HEK293 (cell line): Measurements from ENCODE around the gene PGK2.

ENCODE experiments used
- CTCF ChIA-PET: fragments of 350-600 bp; formaldehyde crosslinking; extraction: SDS; loops from one replicate; lab custom pipeline; 2021; ENCODE audit warnings: antibody characterized with exemption; lab: Yijun Ruan, JAX
- POLR2A ChIA-PET: fragments of 300-600 bp; formaldehyde crosslinking; extraction: SDS; loops from one replicate; lab custom pipeline; 2020; ENCODE audit warnings: antibody characterized with exemption, inconsistent platforms; lab: Yijun Ruan, JAX
- H3K27ac ChIP-seq: fragments of 200-500 bp; sonication (Bioruptor generic); 2 replicates; pipeline ENCODE4 v1.5.1; 2014; ENCODE audit warnings: low read depth, low read length, control low read depth, inconsistent platforms; ENCODE audit errors: extremely low read depth
- H3K36me3 ChIP-seq, 2 experiments: fragments of 200-500 bp in 1 of 2; sonication (Bioruptor generic) in 1 of 2; 1 replicate in 1 of 2; 2 replicates in 1 of 2; pipeline ENCODE4 v1.5.1; 2014 to 2017; ENCODE audit warnings: inconsistent platforms in 2 of 2, low read length in 2 of 2; ENCODE audit not compliant: control insufficient read depth in 2 of 2, insufficient read depth in 1 of 2
- H3K4me1 ChIP-seq: fragments of 200-500 bp; sonication (Bioruptor generic); 2 replicates; pipeline ENCODE4 v1.5.1; 2014; ENCODE audit warnings: mild to moderate bottlenecking, low read length, inconsistent platforms; ENCODE audit not compliant: control insufficient read depth, insufficient read depth
- H3K4me3 ChIP-seq: 2 replicates; pipeline ENCODE4 v1.5.1; 2011; ENCODE audit warnings: low read depth, mild to moderate bottlenecking, control low read depth, low read length, moderate library complexity
- H3K9me3 ChIP-seq: fragments of 200-500 bp; sonication (Bioruptor generic); 2 replicates; pipeline ENCODE4 v1.5.1; 2014; ENCODE audit warnings: low read depth, low read length, inconsistent platforms; ENCODE audit not compliant: control insufficient read depth, insufficient read depth
- BCL11B ChIP-seq: fragments of 450-650 bp; formaldehyde crosslinking; IDR thresholded peaks from 2 replicates; pipeline ENCODE4 v1.5.1; 2016; ENCODE audit warnings: low read depth, missing biosample characterization, missing genetic modification characterization
- EGR2 ChIP-seq: fragments of 450-650 bp; formaldehyde crosslinking; IDR thresholded peaks from 2 replicates; pipeline ENCODE4 v1.5.1; 2016; ENCODE audit warnings: low read depth, missing biosample characterization, missing genetic modification characterization
- GLI2 ChIP-seq: fragments of 450-650 bp; formaldehyde crosslinking; IDR thresholded peaks from 2 replicates; pipeline ENCODE4; 2017; ENCODE audit warnings: missing biosample characterization, missing genetic modification characterization, low read depth, borderline replicate concordance
- GLIS1 ChIP-seq: fragments of 450-650 bp; formaldehyde crosslinking; IDR thresholded peaks from 2 replicates; pipeline ENCODE4 v1.5.1; 2016; ENCODE audit warnings: missing biosample characterization, missing genetic modification characterization
- OVOL3 ChIP-seq: fragments of 450-650 bp; formaldehyde crosslinking; IDR thresholded peaks from 2 replicates; pipeline ENCODE4 v1.5.1; 2016; ENCODE audit warnings: missing biosample characterization, missing genetic modification characterization
- SP3 ChIP-seq: fragments of 450-650 bp; formaldehyde crosslinking; IDR thresholded peaks from 2 replicates; pipeline ENCODE4 v1.5.1; 2016; ENCODE audit warnings: missing biosample characterization, missing genetic modification characterization
- YY2 ChIP-seq: fragments of 450-650 bp; formaldehyde crosslinking; IDR thresholded peaks from 2 replicates; pipeline ENCODE4 v1.5.1; 2016; ENCODE audit warnings: missing biosample characterization, missing genetic modification characterization
- ZFHX2 ChIP-seq: fragments of 450-650 bp; formaldehyde crosslinking; conservative IDR thresholded peaks from 2 replicates; pipeline ENCODE4 v1.5.1; 2016; ENCODE audit warnings: missing biosample characterization, missing genetic modification characterization
- ZFP41 ChIP-seq: fragments of 450-650 bp; formaldehyde crosslinking; IDR thresholded peaks from 2 replicates; pipeline ENCODE4 v1.5.1; 2016; ENCODE audit warnings: missing biosample characterization, missing genetic modification characterization, borderline replicate concordance
- ZIC2 ChIP-seq: fragments of 450-650 bp; formaldehyde crosslinking; IDR thresholded peaks from 2 replicates; pipeline ENCODE4 v1.5.1; 2016; ENCODE audit warnings: missing biosample characterization, missing genetic modification characterization
- ZNF140 ChIP-seq: fragments of 450-650 bp; formaldehyde crosslinking; IDR thresholded peaks from 2 replicates; pipeline ENCODE4 v1.5.1; 2016; ENCODE audit warnings: missing biosample characterization, missing genetic modification characterization
- ZNF239 ChIP-seq: fragments of 450-650 bp; formaldehyde crosslinking; IDR thresholded peaks from 2 replicates; pipeline ENCODE4 v1.5.1; 2016; ENCODE audit warnings: missing biosample characterization, missing genetic modification characterization
- ZNF350 ChIP-seq: fragments of 450-650 bp; formaldehyde crosslinking; IDR thresholded peaks from 2 replicates; pipeline ENCODE4 v1.5.0; 2017; ENCODE audit warnings: missing biosample characterization, mild to moderate bottlenecking, missing genetic modification characterization
- ZNF514 ChIP-seq: fragments of 450-650 bp; formaldehyde crosslinking; IDR thresholded peaks from 2 replicates; pipeline ENCODE4 v1.5.1; 2016; ENCODE audit warnings: missing biosample characterization, missing genetic modification characterization
- ZNF529 ChIP-seq: fragments of 450-650 bp; formaldehyde crosslinking; IDR thresholded peaks from 2 replicates; pipeline ENCODE4 v1.5.1; 2017; ENCODE audit warnings: missing genetic modification characterization, missing biosample characterization; ENCODE audit not compliant: insufficient replicate concordance
- ZNF544 ChIP-seq: fragments of 450-650 bp; formaldehyde crosslinking; IDR thresholded peaks from 2 replicates; pipeline ENCODE4 v1.5.0; 2017; ENCODE audit warnings: missing biosample characterization, missing genetic modification characterization
- ZNF580 ChIP-seq: fragments of 450-650 bp; formaldehyde crosslinking; IDR thresholded peaks from 2 replicates; pipeline ENCODE4 v1.5.1; 2016; ENCODE audit warnings: missing biosample characterization, missing genetic modification characterization
- ZNF654 ChIP-seq: fragments of 450-650 bp; formaldehyde crosslinking; IDR thresholded peaks from 2 replicates; pipeline ENCODE4 v1.5.1; 2016; ENCODE audit warnings: low read depth, missing biosample characterization, missing genetic modification characterization
- ZNF660 ChIP-seq: fragments of 450-650 bp; IDR thresholded peaks from 2 replicates; pipeline ENCODE4 v1.5.1; 2018; ENCODE audit warnings: missing biosample characterization, mild to moderate bottlenecking, missing genetic modification characterization
- ZNF677 ChIP-seq: fragments of 450-650 bp; IDR thresholded peaks from 2 replicates; pipeline ENCODE4 v1.5.0; 2018; ENCODE audit warnings: missing biosample characterization, mild to moderate bottlenecking, missing genetic modification characterization, moderate library complexity
- ZNF837 ChIP-seq: fragments of 450-650 bp; formaldehyde crosslinking; IDR thresholded peaks from 2 replicates; pipeline ENCODE4 v1.5.1; 2016; ENCODE audit warnings: missing biosample characterization, missing genetic modification characterization
- TF ChIP-seq, protein P1 (sequence below): fragments of 450-650 bp; formaldehyde crosslinking; IDR thresholded peaks from 2 replicates; pipeline ENCODE4 v1.5.1; 2016; ENCODE audit warnings: missing biosample characterization, missing genetic modification characterization
- TF ChIP-seq, protein P2 (sequence below): fragments of 450-650 bp; formaldehyde crosslinking; IDR thresholded peaks from 2 replicates; pipeline ENCODE4 v1.5.1; 2017; ENCODE audit warnings: missing biosample characterization, missing genetic modification characterization
- TF ChIP-seq, protein P3 (sequence below): fragments of 450-650 bp; formaldehyde crosslinking; IDR thresholded peaks from 2 replicates; pipeline ENCODE4 v1.5.1; 2017; ENCODE audit warnings: missing biosample characterization, missing genetic modification characterization
- TF ChIP-seq, protein P4 (sequence below): fragments of 450-650 bp; formaldehyde crosslinking; IDR thresholded peaks from 2 replicates; pipeline ENCODE4 v1.5.1; 2016; ENCODE audit warnings: missing biosample characterization, missing genetic modification characterization
- TF ChIP-seq, protein P5 (sequence below): fragments of 450-650 bp; formaldehyde crosslinking; IDR thresholded peaks from 2 replicates; pipeline ENCODE4 v1.5.1; 2017; ENCODE audit warnings: missing biosample characterization, mild to moderate bottlenecking, missing genetic modification characterization, moderate library complexity

Gene PGK2

GRCh38 chr6:49782725-49783124 is 4.4 kb downstream of the PGK2 start (continued):
- TF ChIP-seq, protein P1, sequence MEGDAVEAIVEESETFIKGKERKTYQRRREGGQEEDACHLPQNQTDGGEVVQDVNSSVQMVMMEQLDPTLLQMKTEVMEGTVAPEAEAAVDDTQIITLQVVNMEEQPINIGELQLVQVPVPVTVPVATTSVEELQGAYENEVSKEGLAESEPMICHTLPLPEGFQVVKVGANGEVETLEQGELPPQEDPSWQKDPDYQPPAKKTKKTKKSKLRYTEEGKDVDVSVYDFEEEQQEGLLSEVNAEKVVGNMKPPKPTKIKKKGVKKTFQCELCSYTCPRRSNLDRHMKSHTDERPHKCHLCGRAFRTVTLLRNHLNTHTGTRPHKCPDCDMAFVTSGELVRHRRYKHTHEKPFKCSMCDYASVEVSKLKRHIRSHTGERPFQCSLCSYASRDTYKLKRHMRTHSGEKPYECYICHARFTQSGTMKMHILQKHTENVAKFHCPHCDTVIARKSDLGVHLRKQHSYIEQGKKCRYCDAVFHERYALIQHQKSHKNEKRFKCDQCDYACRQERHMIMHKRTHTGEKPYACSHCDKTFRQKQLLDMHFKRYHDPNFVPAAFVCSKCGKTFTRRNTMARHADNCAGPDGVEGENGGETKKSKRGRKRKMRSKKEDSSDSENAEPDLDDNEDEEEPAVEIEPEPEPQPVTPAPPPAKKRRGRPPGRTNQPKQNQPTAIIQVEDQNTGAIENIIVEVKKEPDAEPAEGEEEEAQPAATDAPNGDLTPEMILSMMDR: no peak
- TF ChIP-seq, protein P2, sequence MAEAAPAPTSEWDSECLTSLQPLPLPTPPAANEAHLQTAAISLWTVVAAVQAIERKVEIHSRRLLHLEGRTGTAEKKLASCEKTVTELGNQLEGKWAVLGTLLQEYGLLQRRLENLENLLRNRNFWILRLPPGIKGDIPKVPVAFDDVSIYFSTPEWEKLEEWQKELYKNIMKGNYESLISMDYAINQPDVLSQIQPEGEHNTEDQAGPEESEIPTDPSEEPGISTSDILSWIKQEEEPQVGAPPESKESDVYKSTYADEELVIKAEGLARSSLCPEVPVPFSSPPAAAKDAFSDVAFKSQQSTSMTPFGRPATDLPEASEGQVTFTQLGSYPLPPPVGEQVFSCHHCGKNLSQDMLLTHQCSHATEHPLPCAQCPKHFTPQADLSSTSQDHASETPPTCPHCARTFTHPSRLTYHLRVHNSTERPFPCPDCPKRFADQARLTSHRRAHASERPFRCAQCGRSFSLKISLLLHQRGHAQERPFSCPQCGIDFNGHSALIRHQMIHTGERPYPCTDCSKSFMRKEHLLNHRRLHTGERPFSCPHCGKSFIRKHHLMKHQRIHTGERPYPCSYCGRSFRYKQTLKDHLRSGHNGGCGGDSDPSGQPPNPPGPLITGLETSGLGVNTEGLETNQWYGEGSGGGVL: no peak
- TF ChIP-seq YY2 (tag by site-specific recombination) (no peak), ZNF529 (no peak)

GRCh38 chr6:49782293-49782692 is 4.8 kb downstream of the PGK2 start:
- POLR2A ChIA-PET: no interaction called here
- Histone ChIP-seq H3K36me3 (no peaks in the 10 kb centered on the region), H3K27ac (no peak overlapping the region), H3K9me3 (no peaks in the 10 kb centered on the region), H3K4me3 (no peak overlapping the region), H3K4me1 (no peaks in the 10 kb centered on the region)
- CTCF ChIA-PET: no interaction called here
- TF ChIP-seq EGR2 (no peak), ZNF654 (no peak), ZFHX2 (no peak), ZFP41 (tag by site-specific recombination) (no peak), ZNF239 (tag by site-specific recombination) (no peak), OVOL3 (no peak), ZIC2 (tag by site-specific recombination) (no peak), ZNF677 (tag by site-specific recombination) (no peak), SP3 (tag by site-specific recombination) (no peak), ZNF140 (tag by site-specific recombination) (no peak), ZNF544 (tag by site-specific recombination) (no peak), GLIS1 (tag by site-specific recombination) (no peak), GLI2 (tag by site-specific recombination) (no peak), ZNF350 (no peak), BCL11B (tag by site-specific recombination) (no peak)
- TF ChIP-seq, protein P3, sequence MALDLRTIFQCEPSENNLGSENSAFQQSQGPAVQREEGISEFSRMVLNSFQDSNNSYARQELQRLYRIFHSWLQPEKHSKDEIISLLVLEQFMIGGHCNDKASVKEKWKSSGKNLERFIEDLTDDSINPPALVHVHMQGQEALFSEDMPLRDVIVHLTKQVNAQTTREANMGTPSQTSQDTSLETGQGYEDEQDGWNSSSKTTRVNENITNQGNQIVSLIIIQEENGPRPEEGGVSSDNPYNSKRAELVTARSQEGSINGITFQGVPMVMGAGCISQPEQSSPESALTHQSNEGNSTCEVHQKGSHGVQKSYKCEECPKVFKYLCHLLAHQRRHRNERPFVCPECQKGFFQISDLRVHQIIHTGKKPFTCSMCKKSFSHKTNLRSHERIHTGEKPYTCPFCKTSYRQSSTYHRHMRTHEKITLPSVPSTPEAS: no peak
- TF ChIP-seq, protein P4, sequence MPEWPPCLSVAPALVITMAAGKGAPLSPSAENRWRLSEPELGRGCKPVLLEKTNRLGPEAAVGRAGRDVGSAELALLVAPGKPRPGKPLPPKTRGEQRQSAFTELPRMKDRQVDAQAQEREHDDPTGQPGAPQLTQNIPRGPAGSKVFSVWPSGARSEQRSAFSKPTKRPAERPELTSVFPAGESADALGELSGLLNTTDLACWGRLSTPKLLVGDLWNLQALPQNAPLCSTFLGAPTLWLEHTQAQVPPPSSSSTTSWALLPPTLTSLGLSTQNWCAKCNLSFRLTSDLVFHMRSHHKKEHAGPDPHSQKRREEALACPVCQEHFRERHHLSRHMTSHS: no peak

DNA sequence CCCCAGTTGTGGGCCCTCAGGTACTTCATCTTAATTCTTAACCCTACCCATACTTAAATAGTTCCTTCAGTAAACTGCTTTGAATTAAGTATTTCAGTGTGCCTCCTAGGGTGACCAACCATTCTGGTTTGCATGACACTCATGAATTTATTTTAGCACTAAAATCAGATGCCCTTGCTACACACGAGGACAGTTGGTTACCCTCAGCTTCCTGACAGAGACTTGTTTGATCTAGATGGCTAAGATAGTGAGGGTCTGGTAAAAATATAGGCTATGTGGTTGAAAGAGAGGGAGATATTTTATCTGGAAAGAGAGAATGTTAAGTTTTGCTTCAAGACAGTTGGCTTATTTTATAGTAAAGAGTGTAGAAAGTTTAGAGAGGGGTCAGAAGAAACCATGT is 10.6 kb downstream of the PGK2 start:
- no peaks in the 10 kb centered on the region for H3K4me1 ChIP-seq
- ChIA-PET POLR2A (no interaction called here), CTCF (no interaction called here)
- no peak for TF ChIP-seq ZNF837 (tag by site-specific recombination)
- no peak for TF ChIP-seq ZNF580 (tag by site-specific recombination)
- no peak for TF ChIP-seq GLI2 (tag by site-specific recombination)
- TF ChIP-seq, protein P5, sequence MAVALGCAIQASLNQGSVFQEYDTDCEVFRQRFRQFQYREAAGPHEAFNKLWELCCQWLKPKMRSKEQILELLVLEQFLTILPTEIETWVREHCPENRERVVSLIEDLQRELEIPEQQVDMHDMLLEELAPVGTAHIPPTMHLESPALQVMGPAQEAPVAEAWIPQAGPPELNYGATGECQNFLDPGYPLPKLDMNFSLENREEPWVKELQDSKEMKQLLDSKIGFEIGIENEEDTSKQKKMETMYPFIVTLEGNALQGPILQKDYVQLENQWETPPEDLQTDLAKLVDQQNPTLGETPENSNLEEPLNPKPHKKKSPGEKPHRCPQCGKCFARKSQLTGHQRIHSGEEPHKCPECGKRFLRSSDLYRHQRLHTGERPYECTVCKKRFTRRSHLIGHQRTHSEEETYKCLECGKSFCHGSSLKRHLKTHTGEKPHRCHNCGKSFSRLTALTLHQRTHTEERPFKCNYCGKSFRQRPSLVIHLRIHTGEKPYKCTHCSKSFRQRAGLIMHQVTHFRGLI: no peak
- TF ChIP-seq ZNF514 (tag by site-specific recombination): no peak
- TF ChIP-seq ZNF660 (tag by site-specific recombination): no peak
- no peak overlapping the region for H3K27ac ChIP-seq
- H3K36me3 ChIP-seq: no peaks in the 10 kb centered on the region
- H3K4me3 ChIP-seq: no peak overlapping the region
- H3K9me3 ChIP-seq: no peaks in the 10 kb centered on the region
